GM19372 (cell line): ENCODE results near the gene FOXO1.
"Not testable (repeated sequence)": the region's sequence is repeated elsewhere in the genome, so short reads cannot be mapped to it uniquely, and the experiment has no call there.

Source experiments
- ATAC-seq: cut with Tn5 transposase; IDR thresholded peaks from one replicate; pipeline ENCODE4 v1.9.1; 2021; ENCODE audit warnings: mild to moderate bottlenecking, low read depth, moderate library complexity; ENCODE audit not compliant: unreplicated experiment

Gene FOXO1

DNA sequence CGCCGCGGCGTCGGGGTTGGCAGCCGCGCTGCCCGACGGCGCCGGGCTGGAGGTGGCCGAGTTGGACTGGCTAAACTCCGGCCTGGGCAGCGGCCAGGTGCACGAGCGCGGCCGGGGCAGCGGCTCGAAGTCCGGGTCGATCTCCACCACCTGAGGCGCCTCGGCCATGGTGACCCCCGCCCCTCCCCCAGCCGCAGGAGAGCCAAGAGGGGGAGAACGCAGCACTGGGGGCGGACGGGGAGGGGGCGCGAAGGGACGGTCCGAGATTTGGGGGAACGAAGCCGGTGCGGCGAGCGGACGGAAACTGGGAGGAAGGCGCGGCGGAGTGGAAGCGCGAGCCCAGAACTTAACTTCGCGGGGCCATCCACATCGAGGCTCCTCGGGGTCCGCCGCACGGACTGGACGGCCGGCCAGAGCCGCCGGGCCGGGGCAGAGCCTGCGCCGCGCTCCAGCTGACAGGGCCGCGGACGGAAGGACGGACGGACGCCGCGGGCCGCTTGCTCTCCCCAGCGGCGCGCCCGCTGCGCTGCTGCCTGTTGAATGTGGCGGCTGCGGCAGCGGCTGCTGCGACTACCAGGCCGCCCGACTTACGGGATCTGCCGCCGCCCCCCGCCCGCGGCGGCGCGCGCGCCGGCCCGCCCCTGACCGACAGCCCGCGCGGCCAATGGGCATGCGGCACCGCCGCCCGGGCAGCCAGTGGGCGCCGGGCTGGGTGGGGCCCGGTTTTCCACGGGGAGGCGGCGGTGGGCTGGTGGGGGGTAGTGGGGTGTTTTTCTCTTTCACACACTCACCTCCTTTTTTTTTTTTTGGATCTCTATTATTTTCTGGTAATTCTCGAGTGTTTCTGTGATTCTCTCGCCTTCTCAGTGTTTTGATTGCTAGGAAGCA lies at the start of gene FOXO1:
Gene FOXO1, minus strand, starts transcription at position 597 of the 888 bp plus-strand sequence. Its CDS starts 429 bp downstream, at position 168.
- peak; percentile 50 for ATAC-seq

DNA sequence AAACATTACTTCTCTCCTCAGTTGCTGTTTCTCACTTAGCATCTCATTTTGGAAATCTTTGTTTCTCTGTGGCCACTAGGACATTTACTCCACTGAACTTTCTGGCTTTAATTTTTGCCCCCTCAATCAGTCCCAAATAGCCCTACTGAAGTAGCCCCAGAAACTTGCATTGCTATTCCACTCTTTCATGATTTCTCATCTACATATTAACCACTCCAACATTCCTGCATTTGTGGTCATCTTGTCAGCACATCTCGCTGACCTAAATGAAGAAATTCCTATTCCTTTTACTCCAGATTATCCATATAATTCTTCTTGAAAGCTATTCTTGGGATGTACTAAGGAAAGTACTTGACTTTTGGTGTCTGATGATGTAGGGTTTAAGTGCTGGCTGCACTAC lies 48.0 kb upstream of the FOXO1 start:
- not testable (repeated sequence) for ATAC-seq

DNA sequence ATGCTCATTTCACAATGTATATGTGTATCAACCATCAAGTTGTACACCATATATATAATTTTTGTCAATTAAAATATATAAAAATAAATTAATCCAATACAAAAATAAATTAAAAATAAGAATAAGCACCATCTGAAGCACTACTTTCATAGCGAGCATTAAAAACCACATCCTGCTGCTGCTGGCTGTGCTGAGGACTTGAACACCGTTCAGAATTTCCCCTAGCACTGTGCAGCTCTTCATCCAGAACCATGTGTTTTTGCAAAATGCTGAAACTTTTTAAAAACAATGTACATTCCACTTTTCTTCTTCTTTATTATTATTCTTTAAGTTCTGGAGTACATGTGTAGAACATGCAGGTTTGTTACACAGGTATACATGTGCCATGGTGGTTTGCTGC lies 40.0 kb upstream of the FOXO1 start:
- no peak for ATAC-seq

DNA sequence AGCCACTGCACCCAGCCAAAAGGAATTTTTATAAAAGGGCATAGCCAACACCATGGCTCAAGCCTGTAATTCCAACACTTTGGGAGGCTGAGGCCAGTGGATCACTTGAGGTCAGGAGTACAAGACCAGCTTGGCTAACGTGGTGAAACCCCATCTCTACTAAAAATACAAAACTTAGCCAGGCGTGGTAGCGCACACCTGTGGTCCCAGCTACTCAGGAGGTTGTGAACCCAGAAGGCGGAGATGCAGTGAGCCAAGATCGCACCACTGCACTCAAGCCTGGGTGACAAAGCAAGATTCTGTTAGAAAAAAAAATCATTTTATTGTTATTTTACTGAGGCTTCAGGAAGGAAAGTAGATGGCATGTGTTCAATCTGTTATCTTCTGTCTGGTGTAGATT lies 31.3 kb upstream of the FOXO1 start:
- ATAC-seq: no peak

DNA sequence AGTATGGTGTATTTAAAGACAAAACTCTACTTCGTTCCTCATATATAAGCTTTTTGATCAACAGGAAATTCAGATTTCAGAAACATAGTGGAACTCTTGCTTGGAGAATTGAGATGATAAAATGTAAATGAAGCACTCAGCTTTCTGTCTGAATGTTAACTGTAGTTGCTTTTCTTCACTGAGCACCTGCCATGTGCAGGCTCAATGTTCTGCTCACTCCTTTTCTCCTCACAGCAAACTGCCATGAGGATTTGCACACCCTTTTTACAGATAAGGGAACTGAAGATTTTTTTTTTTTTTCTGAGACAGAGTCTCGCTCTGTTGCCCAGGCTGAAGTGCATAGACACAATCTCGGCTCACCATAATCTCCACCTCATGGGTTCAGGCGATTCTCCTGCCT lies 28.0 kb upstream of the FOXO1 start:
- ATAC-seq: no peak

DNA sequence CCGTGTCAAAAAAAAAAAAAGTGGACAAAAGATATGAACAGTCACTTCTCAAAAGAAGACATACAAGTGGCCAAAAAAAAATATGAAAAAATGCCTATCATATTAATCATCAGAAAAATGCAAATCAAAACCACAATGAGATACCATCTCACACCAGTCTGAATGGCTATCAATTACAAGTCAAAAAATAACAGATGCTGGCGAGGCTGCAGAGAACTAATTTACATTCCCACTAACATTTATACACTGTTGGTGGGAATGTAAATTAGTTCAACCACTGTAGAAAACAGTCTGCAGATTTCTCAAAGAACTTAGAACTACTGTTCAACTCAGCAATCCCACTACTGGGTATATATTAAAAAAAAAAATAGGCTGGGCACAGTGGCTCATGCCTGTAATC lies 26.5 kb upstream of the FOXO1 start:
- ATAC-seq: no peak

DNA sequence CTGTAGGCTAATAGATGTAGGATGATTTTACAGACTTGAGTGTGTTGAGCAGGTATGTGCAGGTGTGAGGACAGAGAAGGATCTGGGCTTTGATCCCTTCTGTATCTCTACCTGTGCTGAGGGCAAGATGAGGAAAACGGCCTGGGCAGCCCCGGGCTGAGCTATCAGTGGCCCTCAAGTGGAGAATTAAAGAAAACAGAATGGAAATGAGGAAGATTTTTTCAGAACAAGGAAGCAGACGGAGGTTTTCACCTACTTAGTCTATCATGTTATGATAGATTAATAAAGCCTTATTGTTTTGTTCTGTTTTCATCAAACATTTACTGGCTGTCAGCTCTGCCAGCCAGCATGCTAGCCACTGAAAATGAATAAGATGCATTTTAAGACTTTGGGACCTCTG lies 22.3 kb upstream of the FOXO1 start:
- ATAC-seq: no peak

DNA sequence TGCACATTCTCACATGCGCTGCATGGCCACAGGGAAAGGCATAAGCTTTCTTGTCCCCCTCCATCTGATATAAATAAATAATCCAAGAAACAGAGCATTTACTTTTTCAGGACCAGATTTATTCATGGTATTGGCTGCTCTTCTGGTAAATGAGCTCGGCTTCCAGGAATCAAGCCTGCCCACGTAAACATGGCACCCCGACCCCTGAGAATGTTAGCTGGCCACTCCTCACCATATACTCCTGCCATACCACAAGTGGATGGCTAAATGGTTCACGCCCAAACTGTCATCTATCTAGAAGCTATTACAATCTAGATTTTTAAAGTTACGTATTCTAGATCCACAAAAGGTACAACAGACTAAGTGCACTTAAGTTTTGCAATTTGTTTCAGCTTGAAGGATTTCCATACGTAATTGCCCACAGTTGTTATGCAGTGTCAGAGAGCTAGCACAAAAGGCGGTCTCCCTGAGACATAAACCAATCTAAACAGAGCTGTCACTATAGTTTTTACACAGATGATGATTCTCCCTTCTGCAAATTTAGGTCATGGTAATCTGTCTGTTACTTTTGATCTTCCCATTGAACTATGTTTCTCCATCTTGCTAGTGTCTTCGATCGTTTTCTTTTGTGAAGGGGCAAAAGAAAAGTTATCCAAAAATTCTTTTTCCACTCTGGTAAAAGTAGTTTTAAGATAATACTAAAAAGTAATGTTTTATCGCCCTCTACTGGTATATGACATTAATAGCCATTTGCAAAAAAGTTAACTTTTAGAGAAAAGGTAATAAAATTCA lies 16.2 kb upstream of the FOXO1 start:
- no peak for ATAC-seq

DNA sequence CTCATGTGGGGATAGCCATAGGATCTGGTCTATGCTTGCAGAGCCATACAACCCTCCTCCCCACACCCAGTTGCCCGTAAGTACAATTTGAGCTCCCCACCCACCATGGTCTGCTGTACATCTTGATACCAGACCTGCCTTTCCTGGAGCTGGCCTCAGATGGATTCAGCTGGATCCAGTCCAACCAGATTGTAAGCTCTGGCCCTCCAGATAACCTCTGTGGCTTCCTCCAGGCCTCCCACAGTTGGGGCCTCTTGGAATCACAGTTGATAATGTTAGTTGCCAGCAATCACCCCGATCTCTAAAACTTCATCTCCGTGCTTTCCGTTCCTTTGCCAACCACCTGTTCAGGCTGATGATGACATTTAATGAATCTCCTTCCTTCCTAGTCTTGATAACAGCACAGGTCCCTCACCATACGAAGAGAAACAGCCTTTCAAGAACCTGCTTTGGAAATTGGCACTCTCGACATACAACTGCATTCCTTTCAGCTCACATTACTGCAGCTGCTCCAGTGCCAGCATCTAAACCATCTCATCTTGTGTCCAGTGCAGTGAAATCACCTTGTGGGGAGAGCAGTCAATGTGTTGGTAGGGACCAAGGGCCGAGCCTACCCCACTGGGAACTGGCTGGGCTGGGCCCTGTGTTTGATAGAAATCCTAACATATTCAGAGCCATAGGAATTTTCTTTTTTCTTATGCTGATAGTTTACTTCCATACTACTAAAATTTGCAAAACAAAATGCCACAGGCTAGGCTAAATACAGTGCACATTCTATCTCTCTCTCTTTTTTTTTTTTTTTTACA lies 15.1 kb upstream of the FOXO1 start:
- no peak for ATAC-seq

DNA sequence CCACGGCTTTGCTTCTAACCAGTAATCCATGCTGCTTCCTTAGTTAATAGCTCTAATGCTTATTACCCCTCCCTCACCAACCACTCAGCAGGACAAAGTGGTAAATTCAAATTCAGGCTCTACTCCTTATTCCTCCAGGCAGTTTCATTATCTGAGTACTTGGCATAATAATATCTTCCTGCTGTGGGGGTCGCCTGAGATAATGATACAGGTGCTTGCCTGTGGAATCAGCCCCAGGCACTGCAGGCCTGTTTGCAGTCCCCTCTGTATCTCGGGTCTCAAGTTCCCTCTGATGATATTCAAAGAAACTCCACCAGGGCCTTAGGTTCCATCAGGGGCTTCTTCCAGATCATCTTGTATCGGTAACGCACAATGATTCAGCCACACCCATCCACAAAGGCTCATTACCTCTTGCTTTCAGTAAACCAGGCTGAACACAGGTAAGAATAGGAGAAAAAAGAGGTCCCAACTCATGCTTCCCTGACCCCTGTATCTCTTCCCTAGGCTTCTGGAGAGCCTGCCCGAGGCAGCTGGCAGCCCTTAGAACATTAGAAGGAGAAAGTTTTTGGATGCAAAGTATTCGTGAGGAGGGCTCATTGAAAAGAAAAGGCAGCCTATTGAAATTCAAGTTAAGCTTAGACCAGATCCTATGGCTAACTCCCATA lies 14.3 kb upstream of the FOXO1 start:
- no peak for ATAC-seq

DNA sequence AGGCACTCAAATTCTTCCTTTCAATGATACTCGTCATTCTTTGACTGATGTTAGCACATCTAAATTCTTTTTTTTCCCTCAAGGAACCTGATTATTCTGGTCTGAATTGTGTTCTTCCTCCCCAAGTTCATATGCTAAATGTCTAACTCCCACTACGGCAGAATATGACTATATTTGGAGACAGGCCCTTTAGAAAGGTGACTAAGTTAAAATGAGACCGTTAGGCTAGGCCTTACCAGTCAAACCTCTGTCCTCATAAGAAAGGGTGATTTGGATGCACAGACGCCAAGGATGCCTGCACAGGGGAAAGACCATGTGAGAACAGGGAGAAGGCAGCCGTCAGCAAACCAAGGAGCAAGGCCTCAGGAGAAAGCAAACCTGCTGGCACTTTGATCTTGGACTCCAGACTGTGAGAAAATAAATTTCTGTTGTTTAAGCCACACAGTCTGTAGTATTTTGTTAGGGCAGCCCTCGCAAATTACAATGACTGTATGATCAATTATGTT lies 13.1 kb upstream of the FOXO1 start:
- ATAC-seq: no peak

DNA sequence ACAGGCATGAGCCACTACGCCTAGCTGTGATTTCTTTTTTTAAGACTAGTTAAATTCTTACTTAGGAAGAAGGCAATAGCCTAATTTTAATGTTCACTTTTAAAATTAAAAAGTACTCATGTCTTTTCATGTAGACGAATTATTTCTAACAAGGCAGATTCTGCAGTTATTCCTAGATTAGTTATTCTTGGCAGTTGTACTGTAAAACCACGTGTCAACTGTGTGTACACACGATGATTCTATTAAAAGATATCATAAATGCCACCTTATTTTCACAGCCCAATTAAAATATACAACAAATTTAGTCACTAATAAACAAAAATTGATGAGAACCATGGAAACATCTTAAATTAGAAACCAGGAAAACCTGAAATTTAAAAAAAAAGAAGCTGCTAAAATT lies 10.6 kb upstream of the FOXO1 start:
- no peak for ATAC-seq

DNA sequence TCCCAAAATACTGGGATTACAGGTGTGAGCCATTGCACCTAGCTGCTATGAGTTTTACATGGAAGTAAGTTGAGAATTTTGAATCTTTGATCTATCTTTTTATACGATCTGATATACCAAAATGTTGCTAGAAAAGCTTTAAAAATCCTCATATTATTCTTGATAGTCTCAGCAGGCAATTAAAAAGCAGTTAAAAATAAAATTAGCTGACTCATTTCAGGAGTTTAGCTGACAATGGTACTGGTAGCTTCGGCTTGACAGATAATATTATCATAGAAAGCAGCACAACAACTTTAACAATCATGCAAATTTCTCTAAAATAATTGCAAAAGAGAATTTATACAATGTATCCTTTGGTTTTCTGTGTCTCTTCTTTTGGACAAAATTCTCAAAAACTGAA lies 9.6 kb upstream of the FOXO1 start:
- ATAC-seq: no peak

DNA sequence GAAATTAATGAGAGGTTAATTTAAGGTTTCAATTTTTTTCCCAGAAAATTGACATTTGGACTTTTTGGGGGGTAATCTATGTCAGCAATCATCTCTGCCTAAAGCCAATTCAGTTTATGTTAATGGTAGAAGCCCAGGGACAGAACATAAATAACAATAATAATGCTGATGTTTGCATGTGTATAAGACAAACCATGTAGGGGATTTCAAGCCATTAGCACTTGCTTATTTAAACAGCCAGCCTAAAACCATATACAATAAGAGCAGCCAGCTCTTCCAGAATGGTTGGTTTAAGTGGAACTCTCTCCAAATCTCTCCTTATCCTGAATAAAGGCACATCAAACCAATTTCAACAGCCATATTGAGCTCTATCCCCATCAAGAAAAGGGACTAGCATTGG lies 7.0 kb upstream of the FOXO1 start:
- no peak for ATAC-seq

DNA sequence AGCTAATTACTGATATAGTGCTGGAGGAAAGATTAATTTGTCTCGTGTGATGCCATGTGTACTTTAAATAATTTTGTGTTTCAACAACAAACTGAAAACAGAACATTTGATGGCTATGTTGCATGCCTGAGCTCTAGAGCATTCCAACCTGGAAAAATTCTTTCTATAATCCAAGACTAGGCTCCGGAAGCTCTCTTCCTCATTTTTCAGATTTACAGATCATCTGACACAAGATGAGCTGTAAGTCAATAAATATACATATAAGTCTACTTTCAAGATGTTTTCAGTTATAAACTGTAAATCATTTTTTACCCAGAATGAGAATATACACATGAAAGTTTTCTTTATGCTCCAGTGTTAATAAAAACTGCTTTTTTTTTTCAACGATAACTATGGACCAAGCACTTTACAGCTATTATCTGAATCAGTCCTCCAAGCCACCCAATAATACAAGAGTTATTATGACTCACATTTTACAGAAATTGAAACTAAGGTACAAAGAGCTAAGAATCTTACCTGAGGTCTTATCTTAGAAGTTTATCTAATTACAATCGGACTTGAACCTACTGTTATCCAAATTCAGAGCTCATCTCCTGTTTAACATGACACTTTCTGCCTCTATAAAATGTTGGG lies 6.4 kb upstream of the FOXO1 start:
- ATAC-seq: no peak

DNA sequence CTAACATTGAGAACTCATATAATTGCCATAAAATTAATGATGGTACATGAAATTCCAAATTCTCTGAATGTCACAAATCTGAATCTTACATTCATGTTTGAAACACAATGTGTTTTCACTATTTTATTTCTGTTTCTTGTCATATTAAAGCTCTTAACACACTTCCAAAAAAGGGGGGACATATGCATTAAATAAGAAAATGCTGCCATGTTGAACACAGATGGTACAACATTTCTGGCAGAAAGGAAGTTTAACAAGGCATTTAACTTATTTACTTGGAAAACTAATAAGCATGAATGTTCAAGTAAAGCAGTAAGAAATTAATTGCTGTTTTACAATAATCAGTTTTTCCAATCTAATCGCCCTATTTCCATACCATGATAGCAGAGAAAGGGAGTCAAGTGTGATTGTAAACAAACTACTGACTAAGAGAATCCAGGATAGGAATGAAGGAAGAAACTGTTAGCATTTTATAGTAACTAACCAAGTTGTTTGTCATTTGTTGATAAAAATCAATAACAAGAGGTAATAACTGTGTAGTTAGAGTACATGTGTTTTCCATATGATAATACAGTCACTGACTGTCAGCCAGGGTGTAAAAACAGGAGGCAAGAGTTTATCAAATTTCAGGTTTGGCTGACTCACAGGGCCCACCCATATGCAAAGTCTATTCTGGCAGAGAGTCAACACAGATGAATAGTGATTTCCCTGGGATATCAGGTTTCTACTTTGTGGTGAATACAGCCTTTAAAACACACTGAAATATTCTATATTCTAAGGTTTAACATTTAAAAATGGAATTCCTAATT lies 5.7 kb upstream of the FOXO1 start:
- ATAC-seq: no peak

DNA sequence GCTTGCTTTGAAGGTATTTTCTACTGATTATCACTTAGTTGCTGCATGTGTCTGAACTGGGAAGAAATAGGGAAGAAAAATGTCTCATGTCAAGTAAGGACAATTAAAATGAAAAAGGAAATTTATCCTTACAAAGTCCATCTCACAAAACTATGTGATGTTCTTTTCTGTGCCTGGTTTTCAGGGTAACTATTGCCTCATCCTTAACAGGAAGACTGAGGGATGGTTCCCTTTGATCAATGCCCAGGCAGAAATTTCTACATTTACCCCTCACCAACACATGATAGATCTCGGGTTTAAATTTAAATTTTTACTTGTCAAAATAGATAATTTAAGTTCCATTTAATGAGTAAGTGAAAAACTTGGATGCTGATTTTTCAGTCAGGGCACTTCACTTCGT lies 3.9 kb upstream of the FOXO1 start:
- ATAC-seq: no peak

DNA sequence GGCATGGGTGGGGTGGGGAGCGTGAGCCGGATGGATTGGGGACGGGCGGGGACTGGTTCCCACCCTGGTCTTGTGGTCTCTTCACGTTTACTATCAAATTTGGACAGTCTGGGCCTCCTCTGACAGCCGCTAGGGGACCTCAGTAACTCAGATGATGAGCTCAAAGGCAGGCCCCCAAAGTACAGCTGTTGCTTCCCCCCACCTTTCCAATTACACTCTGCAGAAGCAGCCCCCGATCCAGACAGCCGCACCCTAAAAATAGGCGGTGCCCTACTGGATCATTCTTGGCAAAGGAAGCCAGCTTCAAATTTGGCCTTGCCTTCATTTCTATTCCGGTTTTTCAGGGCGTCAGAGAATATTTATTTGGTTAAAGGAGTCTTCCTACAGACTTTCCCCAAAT lies 1.9 kb upstream of the FOXO1 start:
- ATAC-seq: no peak

DNA sequence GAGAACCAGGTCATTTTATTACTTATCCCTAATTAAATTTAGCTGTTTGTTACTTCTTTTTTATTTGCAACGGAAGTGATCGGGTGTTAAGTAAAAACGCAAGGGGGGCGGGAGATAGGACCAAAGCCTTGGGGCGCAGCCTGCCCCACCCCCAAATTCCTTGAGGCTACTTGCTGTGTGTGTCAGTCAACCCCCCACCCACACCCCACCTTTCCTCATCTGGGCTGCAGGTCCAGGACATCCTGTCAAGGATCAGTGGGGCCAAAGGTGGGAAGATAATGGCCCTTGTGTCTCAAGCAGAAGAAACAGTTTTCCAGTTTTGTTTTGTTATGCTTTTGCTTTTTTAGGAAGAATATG lies 1.2 kb upstream of the FOXO1 start:
- ATAC-seq: no peak
